ENCODE results near the gene TBCK.

DNA sequence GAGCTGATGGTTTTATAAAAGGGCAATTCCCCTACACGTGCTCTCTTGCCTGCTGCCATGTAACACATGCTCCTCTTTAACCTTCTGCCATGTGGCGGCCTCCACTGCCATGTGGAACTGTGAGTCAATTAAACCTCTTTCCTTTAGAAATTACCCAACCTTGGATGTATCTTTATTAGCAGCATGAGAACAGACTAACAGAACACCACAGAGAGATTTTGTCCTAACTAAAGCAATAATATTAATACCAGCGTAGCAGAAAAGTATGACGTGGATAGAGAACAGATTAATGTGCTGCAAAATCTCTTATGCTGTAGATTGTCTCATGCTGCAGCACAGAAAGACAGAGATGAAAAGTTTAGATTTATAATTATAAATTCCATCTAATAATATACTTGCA is 23.4 kb upstream of the TBCK start:
- TF ChIP-seq CTCF (IDR thresholded peaks at IDR 0.05 in 8 of 11, conservative IDR thresholded peaks at IDR 0.05 in 3 of 11), result no peak
- TF ChIP-seq POLR2AphosphoS5 (IDR thresholded peaks at IDR 0.05), result no peak

All from spleen (tissue), 7 donors.